HG03571 (cell line): Measurements from ENCODE around the gene CIT.

Experiments used
- ATAC-seq: cut with Tn5 transposase; IDR thresholded peaks from one replicate; pipeline ENCODE4 v1.9.1; 2021; ENCODE audit not compliant: unreplicated experiment

CIT gene

GRCh38 chr12:119808441-119808840 lies 68.7 kb downstream of the CIT start:
- no peak for ATAC-seq

- ATAC-seq, result no peak
Observed at GRCh38 chr12:119807380-119807779, 69.7 kb downstream of the CIT start.

DNA sequence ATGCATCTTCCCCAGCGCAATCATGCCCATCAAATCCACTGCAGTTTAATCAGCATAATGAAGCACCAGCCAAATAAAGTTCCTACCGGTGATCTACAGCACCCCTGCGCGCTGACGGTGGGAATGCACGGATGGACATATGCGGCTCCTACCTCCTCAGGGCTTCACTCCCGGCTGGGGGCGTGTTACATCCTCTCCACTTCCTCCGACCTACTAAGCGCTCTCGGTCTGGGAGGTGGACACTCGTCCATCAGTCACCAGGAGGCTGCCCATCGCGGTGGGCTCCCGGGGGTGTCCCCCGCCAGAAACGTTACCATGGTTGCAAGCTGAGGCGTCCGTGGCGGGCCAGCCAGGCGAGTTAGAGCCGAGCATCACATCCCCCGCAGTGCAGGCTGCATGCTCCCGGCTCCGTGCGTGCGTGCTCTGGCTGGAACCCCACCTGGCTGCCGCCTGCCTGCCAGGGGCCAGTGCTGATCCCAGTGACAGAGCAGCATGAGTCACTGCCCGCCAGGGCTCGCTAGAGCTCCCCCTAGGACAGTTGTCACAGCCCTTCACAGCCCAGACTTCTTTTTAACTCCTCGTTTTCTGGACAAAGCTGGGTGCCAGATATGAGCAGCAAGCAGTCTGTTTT lies 73.0 kb downstream of the CIT start:
- ATAC-seq, result no peak

- no peak for ATAC-seq
Observed at GRCh38 chr12:119803381-119803791, 73.7 kb downstream of the CIT start.

- no peak for ATAC-seq
Observed at GRCh38 chr12:119802472-119802871, 74.6 kb downstream of the CIT start.

- ATAC-seq, result no peak
Observed at GRCh38 chr12:119797090-119797489, 80.0 kb downstream of the CIT start.

DNA sequence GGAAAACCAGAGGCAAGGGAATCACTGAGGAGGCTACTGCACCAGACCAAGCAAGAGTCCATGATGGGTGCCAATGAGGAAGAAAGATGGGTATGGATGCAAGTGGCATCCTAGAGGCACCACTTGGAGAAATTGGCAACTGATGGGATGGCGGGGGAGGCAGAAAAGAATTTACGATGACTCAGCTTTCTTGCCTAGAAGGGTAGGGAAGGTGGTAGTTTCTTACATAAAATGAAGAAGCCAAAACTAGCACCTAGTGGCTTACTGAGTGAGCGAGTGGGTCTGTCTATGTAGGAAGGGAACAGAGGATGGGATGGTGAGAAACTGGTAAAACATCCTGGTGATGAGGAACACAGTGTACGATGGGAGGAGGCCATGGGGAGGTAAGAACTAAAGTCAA lies 80.8 kb downstream of the CIT start:
- no peak for ATAC-seq

DNA sequence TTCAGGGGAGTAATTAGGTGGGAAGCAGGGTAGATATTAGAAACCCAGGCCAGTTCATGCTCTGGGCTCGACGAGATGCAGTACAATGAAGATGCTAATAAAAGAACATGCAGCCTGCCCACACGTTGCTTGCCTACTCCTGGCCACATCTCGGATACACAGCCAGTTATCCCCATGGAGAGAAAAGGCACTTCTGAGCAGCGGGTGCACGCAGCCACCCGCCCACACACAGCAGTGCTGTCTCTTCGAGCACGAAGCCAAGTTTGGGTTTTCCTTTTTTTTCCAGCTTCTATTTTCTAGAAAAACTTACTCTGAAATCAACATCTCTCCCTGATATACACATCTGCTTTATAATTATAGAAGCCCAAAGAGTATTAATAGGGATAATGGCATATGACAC lies 85.7 kb downstream of the CIT start:
- ATAC-seq, result no peak

GRCh38 chr12:119788786-119789185 lies 88.3 kb downstream of the CIT start:
- no peak for ATAC-seq

DNA sequence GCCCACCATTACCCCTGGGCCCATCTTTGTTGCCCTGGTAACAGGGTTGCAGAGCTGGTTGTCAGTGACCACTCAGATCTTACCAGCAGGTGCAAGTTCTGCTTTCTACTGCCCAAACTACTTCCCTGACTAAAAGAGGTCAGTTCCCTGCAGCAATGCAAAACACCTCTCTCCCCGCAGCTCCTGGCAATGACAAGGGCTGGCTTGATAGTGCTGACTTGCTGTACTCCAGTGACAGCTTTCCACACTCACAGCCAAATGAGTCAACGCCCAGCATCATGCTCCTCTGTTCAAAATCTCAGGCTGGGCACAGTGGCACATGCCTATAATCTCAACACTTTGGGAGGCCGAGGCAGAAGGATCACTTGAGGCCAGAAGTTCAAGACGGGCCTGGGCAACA lies 90.6 kb downstream of the CIT start:
- no peak for ATAC-seq

DNA sequence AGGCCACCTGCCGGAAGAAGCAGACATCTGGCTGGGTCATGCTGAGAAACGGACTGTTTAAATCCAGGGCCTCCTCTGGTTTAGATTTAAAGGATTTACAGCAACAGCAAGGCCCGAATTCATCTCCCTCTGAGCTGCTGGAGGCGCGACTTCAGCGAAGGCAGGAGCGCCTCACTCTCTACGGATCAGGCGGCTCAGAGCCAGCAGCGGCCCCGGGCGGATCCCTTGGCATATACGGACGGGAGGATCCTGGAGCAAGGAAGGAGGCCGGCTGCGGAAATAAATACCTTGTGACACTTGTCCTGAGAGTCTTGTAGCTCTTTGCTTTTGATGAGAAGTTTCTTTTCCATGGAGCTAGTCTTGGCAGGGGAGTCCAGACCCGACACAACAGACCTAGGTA lies 92.4 kb downstream of the CIT start:
- ATAC-seq, result no peak

- no peak for ATAC-seq
Observed at GRCh38 chr12:119783787-119784186, 93.3 kb downstream of the CIT start.

DNA sequence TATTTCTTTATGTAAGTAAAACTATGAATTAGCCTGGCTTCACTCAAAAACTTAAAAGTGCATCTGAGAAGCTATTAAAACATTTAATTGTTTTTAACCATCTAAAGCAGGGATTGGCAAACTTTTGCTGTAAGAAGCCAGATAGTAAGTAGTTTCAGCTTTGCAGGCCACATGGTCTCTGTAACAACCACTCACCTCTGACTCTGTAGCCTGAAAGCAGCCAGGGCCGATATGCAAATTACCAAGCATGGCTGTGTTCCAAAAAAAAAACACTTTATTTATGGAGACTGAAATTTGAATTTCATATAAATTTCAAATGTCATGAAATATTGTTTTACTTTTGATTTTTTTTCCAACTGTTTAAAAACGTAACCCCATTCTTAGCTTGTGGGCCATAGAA lies 95.3 kb downstream of the CIT start:
- ATAC-seq, result no peak

DNA sequence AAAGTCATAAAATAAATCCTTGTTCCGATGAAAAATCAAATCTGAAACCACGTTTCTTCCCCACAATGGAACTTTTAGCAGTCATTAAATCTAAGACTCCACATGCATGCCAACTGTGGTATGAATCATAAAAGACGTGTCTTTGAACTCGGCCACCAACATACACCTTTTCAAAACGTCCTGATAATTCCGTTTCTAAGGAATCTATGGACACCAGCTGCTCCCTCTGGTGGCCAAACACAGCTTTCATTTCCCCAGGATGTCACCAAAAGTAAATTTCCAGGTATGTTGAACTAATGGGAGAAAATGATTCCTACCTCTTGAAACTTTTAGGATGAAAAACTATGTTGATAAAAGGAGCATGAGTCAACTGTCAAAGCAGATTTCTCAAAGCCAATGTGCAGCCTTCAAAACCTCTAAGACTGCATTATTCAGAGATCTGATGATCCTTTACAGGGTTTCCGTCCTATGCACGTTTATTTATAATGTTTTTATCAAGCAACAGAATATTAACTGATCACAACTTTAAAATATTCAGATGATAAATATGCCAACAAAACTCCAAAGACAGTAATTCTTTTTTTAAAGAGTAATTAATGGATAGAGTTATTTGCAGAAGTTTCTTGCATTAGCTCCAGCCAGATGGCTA lies 96.2 kb downstream of the CIT start:
- ATAC-seq, result no peak

DNA sequence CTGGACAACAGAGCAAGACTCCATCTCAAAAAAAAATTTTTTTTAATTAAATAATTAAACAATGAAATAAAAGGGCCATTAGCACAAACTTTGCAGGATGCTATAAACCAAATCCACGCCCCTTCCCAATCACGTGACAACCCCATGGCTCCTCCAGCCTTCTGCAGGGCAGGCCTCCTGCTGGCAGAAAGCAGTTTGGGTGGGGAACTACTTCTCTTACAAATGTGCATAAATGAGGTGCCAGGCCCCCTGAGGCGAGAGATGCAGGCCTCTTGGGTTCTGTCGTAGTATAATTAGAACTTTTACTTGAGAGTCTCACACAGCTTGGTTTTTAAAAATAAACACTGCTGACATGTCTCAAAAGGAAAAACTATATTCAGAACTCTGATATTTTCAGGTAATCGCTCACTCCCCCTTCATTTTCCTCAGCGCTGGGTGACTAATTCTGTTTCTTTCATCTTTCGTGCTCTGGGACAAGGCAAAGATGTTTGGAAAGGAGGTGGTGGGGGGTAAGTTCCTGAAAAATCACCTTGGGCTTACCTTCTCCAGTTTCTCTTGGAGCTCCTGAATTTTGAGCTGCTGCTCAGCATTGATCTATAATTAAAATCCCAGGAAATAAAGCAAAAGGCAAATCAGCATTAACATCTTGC lies 101.7 kb downstream of the CIT start:
- ATAC-seq, result no peak

DNA sequence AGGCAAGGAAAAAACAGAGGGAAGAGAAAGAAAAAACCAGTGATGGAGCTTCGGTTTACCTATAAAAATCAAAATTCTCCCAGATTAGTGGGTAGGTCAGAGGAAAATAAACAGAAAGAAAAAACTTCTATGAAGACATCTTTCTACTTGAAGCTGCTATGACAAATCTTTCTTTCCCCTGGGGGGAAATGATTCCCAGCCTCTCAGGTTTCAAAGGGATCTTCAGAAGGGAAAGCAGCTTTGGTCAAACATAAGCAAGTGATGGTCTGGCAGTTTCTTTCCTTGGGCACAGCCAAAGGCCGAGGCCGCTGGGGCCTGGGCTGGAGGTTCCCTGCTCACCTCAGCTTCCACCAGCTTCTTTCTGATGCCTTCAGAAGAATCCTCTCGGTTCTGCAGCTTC lies 104.7 kb downstream of the CIT start:
- no peak for ATAC-seq

DNA sequence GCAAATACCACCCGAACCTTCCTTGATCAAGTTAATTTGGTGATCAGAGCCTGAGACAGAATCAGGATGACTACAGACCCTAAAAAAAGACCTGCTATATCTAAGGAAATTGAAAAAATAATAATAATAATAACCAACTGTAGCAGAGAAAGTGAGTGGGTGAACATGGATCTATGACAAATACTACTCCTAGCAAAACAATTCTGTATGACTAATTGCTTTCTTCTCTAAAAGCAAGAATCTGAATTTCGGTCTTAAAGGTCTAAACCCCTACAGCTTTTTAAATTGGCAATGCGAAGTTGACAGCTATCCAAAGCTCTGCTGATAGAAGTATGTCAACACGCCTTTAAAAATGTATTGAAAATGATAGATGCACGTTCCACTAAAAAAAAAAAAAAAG lies 107.0 kb downstream of the CIT start:
- ATAC-seq, result no peak

DNA sequence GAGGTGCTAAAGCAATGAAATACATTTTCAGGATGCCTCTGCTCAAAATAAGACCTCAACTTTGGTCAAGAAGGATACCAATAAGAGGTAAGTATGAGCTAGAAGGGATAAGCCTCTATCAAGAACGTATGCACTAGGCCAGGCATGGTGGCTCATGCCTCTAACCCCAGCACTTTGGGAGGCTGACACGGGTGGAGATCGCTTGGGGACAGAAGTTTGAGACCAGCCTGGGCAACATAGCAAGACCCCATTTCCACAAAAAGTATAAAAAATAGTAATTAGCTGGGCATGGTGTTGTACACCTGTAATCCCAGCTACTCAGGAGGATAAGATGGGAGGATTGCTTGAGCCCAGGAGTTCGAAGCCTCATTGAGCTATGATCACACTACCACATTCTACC lies 114.5 kb downstream of the CIT start:
- ATAC-seq, result no peak

DNA sequence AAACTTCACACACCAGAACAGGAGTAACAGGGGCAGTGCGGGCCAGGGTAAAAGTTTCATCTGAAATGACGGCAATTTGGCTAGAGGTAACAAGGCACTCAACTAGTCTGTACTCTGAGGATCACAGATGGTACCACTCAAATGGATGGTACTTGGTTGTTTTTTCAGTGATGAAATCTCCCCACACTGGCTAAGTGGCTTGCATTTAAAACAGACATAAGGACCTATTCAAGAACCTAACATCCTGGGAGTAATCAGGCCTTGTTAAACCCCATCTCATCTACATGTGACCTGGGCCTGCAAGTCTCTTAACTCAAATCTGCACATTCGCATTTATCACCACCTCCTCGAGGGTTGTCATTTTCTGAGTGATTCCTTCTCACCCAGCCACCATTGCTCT lies 118.4 kb downstream of the CIT start:
- ATAC-seq, result no peak

DNA sequence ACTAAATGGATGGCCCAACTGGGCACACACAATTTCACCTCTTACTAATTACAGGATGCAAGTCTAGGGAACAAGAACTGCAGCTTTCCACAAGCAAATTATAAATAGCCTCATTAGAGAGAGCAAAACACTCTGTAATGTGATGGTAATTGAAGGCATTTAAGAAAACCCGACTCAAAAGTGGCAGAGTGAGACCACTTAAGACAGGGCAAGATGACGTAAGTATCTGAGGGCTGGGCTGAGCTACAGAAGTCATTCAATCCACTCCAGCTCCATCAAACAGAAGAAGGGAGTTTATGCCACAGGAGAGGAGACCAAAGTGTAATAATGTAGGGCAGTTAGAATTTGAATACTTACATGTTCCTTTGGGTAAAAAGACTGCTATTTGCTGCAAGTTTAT lies 118.9 kb downstream of the CIT start:
- ATAC-seq, result no peak

DNA sequence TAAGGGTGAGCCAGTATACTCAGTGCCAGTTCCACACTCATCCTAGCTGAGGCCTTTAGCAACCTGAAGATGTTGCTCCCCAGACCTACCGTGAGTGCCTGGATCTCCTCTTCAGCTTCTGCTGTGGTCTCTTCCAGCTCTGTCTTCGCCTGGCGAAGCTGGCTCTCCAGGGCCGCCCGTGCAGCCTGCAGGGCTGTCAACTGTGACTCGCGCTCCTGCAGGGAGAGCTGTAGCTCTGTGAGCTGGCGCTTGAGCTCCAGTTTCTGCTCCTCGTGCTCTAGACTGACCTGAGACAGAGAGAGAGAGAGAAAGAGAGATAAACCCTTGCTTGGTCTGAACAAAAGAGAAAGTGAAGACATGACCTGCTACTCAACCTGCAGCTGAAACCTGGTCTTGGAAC lies 125.2 kb downstream of the CIT start:
- no peak for ATAC-seq

DNA sequence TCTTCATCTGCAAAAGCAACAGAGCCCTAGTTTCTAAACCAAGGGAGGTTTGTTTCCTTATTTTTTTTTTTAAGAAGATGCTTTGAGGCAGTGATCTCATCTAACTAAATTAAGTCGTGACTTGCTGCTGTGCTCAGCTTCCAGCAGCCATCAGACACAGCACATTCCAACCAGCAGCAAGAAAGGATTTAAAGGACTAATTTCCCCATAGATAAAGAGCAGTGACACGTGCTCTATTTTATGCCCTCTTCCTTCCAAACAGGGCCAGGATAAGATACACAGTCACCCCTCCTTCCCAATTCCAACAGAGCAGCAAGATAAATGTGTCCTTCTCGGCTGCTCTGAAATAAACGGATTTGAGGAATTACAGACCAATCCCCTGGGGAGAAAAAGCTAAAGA lies 127.5 kb downstream of the CIT start:
- no peak for ATAC-seq

DNA sequence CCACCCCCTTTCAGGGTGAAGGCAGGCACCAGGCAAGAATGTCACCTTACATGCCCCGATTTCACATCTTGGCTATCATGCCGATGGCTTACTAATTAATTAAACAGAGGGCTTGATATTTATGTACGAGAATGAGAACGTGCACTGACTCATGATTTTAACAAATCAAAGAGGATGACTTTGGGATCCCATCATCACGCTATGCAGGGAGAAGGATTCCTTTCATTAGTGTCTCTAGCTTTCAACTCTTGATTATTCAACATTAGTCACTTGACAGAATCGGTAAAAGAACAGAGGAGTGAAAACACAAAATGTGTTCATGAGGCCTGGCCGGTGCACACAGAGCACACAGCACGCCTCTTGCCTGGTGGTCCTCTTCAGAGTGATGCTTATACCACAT lies 128.6 kb downstream of the CIT start:
- ATAC-seq, result no peak
